GM21737 (cell line): ENCODE measurements around the gene SPDYE11.
"Not testable (repeated sequence)": the region's sequence is repeated elsewhere in the genome, so short reads cannot be mapped to it uniquely, and the experiment has no call there.

Experiments used
- ATAC-seq: cut with Tn5 transposase; IDR thresholded peaks from one replicate; pipeline ENCODE4 v1.9.1; 2021; ENCODE audit warnings: mild to moderate bottlenecking, moderate library complexity; ENCODE audit not compliant: unreplicated experiment

Gene SPDYE11, protein sequence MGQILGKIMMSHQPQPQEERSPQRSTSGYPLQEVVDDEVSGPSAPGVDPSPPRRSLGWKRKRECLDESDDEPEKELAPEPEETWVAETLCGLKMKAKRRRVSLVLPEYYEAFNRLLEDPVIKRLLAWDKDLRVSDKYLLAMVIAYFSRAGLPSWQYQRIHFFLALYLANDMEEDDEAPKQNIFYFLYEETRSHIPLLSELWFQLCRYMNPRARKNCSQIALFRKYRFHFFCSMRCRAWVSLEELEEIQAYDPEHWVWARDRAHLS

DNA sequence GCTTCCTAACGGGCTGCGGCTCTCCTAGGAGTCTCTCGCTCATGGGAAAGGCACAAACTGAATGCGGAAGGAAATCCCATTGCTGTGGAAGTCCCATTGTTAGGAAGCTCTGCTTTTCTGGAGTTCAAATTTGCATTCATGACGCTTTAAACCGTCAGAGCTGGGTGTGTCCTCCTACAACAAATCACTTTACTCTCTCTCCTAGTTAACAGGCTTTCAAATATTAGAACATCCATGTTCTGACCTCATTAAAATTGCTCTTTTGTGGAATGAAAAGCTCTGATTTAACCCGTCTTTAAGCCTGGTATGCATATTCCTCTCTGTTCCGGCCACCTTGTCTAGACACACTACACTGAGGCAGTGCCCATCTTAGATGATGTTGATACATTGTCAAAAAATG is at the start of gene SPDYE11:
Gene SPDYE11, minus strand, starts transcription at position 101 of the 400 bp plus-strand sequence. CDS start 1,800 bp downstream, outside the sequence.
- ATAC-seq, result not testable (repeated sequence)

DNA sequence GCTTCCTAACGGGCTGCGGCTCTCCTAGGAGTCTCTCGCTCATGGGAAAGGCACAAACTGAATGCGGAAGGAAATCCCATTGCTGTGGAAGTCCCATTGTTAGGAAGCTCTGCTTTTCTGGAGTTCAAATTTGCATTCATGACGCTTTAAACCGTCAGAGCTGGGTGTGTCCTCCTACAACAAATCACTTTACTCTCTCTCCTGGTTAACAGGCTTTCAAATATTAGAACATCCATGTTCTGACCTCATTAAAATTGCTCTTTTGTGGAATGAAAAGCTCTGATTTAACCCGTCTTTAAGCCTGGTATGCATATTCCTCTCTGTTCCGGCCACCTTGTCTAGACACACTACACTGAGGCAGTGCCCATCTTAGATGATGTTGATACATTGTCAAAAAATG is 28.2 kb upstream of the SPDYE11 start, which contains the start of gene SPDYE9:
Gene SPDYE9, minus strand, starts transcription at position 101 of the 400 bp plus-strand sequence. CDS start 1,800 bp downstream, outside the sequence.
- ATAC-seq, result not testable (repeated sequence)

DNA sequence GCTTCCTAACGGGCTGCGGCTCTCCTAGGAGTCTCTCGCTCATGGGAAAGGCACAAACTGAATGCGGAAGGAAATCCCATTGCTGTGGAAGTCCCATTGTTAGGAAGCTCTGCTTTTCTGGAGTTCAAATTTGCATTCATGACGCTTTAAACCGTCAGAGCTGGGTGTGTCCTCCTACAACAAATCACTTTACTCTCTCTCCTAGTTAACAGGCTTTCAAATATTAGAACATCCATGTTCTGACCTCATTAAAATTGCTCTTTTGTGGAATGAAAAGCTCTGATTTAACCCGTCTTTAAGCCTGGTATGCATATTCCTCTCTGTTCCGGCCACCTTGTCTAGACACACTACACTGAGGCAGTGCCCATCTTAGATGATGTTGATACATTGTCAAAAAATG is 28.0 kb downstream of the SPDYE11 start, which contains the start of gene SPDYE8:
Gene SPDYE8, minus strand, starts transcription at position 101 of the 400 bp plus-strand sequence. CDS start 1,800 bp downstream, outside the sequence.
- ATAC-seq, result not testable (repeated sequence)

DNA sequence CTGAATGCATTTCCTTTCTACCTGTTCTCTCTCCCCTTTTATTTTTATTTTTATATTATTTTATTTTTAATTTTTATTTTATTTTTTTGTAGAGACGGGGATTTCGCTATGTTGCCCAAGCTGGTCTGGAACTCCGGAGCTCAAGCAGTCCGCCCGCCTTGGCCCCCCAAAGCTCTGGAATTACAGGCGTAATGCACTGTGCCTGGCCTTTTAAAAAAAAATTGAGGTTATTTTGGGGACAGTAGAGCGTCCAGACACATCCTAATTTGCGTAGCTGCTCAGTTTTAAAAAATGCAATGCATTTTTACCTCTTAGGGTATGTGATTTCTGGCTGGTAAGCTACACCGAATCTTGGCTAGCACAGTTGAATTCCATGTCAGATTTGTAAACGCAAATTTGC is 51.2 kb downstream of the SPDYE11 start:
- not testable (repeated sequence) for ATAC-seq

DNA sequence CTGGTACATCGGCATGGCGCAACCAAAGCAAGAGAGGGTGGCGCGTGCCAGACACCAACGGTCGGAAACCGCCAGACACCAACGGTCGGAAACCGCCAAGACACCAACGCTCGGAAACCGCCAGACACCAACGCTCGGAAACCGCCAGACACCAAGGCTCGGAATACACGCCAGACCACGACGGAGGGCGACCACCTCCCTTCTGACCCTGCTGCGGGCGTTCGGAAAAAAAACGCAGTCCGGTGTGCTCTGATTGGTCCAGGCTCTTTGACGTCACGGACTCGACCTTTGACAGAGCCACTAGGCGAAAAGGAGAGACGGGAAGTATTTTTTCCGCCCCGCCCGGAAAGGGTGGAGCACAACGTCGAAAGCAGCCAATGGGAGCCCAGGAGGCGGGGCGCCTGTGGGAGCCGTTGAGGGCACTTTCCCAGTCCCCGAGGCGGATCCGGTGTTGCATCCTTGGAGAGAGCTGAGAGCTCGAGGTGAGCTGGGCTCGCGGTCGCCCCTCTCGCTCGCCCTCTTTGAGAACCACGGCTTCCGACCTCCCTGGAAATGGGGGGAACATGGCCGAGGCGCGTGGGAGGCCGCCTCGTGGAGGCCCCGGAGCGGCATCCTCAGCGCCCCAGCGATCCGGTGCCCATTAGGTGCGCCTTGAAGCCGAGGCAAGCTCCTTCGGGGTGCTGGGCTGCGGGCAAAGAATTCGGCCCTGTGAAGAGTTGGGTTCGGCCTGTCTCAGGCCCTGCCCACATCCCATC is 51.8 kb downstream of the SPDYE11 start:
- peak; percentile 75 for ATAC-seq

DNA sequence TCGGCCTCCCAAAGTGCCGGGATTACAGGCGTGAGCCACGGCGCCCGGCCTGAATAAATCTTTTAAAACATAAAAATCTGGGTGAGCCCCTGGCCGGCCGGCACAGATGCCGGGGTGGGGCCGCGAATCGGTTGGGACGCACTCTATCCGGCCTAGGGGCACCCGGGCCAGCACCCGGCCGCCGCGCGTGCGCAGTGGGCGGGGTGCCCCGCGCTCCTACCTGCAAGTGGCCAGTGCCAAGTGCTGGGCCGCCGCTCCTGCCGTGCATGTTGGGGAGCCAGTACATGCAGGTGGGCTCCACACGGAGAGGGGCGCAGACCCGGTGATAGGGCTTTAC is 52.4 kb downstream of the SPDYE11 start:
- ATAC-seq, result peak; percentile 86

DNA sequence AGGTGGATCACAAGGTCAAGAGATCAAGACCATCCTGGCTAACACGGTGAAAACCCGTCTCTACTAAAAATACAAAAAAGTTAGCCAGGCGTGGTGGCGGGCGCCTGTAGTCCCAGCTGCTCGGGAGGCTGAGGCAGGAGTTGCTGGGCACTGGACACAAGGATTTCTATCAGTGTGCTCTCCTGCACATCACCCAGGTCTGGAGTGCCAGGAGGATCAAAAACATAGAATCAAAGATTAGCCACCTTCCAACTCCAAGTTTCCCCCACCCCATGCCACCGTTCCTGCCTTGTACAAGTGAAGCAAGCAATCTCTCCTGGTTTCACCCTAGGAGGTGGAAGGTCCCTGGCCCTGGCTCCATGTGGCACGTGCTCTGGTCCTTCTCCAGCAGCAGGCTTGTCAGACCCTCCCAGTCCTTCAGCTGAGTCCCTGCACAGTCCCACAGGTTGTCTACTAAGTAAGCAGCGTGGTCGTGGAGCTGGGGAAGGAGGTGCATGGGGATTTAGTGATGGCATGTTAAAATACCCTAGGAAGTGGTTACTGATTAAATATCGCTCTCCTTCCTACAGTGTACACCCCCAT is 59.7 kb downstream of the SPDYE11 start:
- not testable (repeated sequence) for ATAC-seq
